ENCODE data around the gene LARP4B.

LARP4B gene

GRCh38 chr10:853017-853416, 78.5 kb downstream of the LARP4B start:
- H3K4me3 ChIP-seq (ENCODE audit: insufficient read depth, low read depth, low read length): no peak overlapping the region
- H3K36me3 ChIP-seq (ENCODE audit: control insufficient read depth, insufficient read depth, low read length): no peaks in the 10 kb centered on the region
- peaks cover 7% of the 10 kb centered on the region for H3K4me1 ChIP-seq (ENCODE audit: control insufficient read depth, insufficient read depth, low read length)
- H3K9me3 ChIP-seq (ENCODE audit: control insufficient read depth, low read length): no peaks in the 10 kb centered on the region
- no peaks in the 10 kb centered on the region for H3K27me3 ChIP-seq (ENCODE audit: control insufficient read depth, insufficient read depth, low read length, poor library complexity, severe bottlenecking)
- H3K27ac ChIP-seq (ENCODE audit: insufficient read depth, low read depth, low read length, poor library complexity, severe bottlenecking): no peak overlapping the region

- Histone ChIP-seq H3K27ac (ENCODE audit: insufficient read depth, low read depth, low read length, poor library complexity, severe bottlenecking) (no peak overlapping the region), H3K9me3 (ENCODE audit: control insufficient read depth, low read length) (no peaks in the 10 kb centered on the region), H3K27me3 (ENCODE audit: control insufficient read depth, insufficient read depth, low read length, poor library complexity, severe bottlenecking) (no peaks in the 10 kb centered on the region), H3K36me3 (ENCODE audit: control insufficient read depth, insufficient read depth, low read length) (no peaks in the 10 kb centered on the region), H3K4me1 (ENCODE audit: control insufficient read depth, insufficient read depth, low read length) (peaks cover 7% of the 10 kb centered on the region), H3K4me3 (ENCODE audit: insufficient read depth, low read depth, low read length) (no peak overlapping the region)
- WGBS, 2 experiments: 94 to 96% methylated on average over 3 of the region's 3 CpGs
Measured at GRCh38 chr10:852386-852785, 79.1 kb downstream of the LARP4B start.

- Histone ChIP-seq H3K27me3 (ENCODE audit: control insufficient read depth, insufficient read depth, low read length, poor library complexity, severe bottlenecking) (no peaks in the 10 kb centered on the region), H3K36me3 (ENCODE audit: control insufficient read depth, insufficient read depth, low read length) (no peaks in the 10 kb centered on the region), H3K4me1 (ENCODE audit: control insufficient read depth, insufficient read depth, low read length) (peaks cover 5% of the 10 kb centered on the region), H3K9me3 (ENCODE audit: control insufficient read depth, low read length) (no peaks in the 10 kb centered on the region), H3K27ac (ENCODE audit: insufficient read depth, low read depth, low read length, poor library complexity, severe bottlenecking) (no peak overlapping the region), H3K4me3 (ENCODE audit: insufficient read depth, low read depth, low read length) (no peak overlapping the region)
- WGBS, 2 experiments: 95 to 97% methylated on average over 4 to 5 of the region's 5 CpGs
Measured at GRCh38 chr10:851901-852300, 79.6 kb downstream of the LARP4B start.

GRCh38 chr10:850093-850492, 81.4 kb downstream of the LARP4B start:
- Histone ChIP-seq H3K27ac (ENCODE audit: insufficient read depth, low read depth, low read length, poor library complexity, severe bottlenecking) (no peak overlapping the region), H3K4me1 (ENCODE audit: control insufficient read depth, insufficient read depth, low read length) (no peaks in the 10 kb centered on the region), H3K4me3 (ENCODE audit: insufficient read depth, low read depth, low read length) (no peak overlapping the region), H3K27me3 (ENCODE audit: control insufficient read depth, insufficient read depth, low read length, poor library complexity, severe bottlenecking) (no peaks in the 10 kb centered on the region), H3K9me3 (ENCODE audit: control insufficient read depth, low read length) (no peaks in the 10 kb centered on the region), H3K36me3 (ENCODE audit: control insufficient read depth, insufficient read depth, low read length) (no peaks in the 10 kb centered on the region)
- 93 to 94% methylated on average over 2 of the region's 2 CpGs for WGBS, 2 experiments

GRCh38 chr10:847868-848267, 83.6 kb downstream of the LARP4B start:
- Histone ChIP-seq H3K27me3 (ENCODE audit: control insufficient read depth, insufficient read depth, low read length, poor library complexity, severe bottlenecking) (no peaks in the 10 kb centered on the region), H3K9me3 (ENCODE audit: control insufficient read depth, low read length) (no peaks in the 10 kb centered on the region), H3K4me1 (ENCODE audit: control insufficient read depth, insufficient read depth, low read length) (no peaks in the 10 kb centered on the region), H3K36me3 (ENCODE audit: control insufficient read depth, insufficient read depth, low read length) (peaks cover 9% of the 10 kb centered on the region), H3K27ac (ENCODE audit: insufficient read depth, low read depth, low read length, poor library complexity, severe bottlenecking) (no peak overlapping the region), H3K4me3 (ENCODE audit: insufficient read depth, low read depth, low read length) (no peak overlapping the region)
- 86 to 90% methylated on average over 7 of the region's 7 CpGs for WGBS, 2 experiments

- 95 to 96% methylated on average over 7 of the region's 7 CpGs for WGBS, 2 experiments
- no peak overlapping the region for H3K4me3 ChIP-seq (ENCODE audit: insufficient read depth, low read depth, low read length)
- no peaks in the 10 kb centered on the region for H3K4me1 ChIP-seq (ENCODE audit: control insufficient read depth, insufficient read depth, low read length)
- peaks cover 19% of the 10 kb centered on the region for H3K36me3 ChIP-seq (ENCODE audit: control insufficient read depth, insufficient read depth, low read length)
- no peaks in the 10 kb centered on the region for H3K27me3 ChIP-seq (ENCODE audit: control insufficient read depth, insufficient read depth, low read length, poor library complexity, severe bottlenecking)
- no peaks in the 10 kb centered on the region for H3K9me3 ChIP-seq (ENCODE audit: control insufficient read depth, low read length)
- H3K27ac ChIP-seq (ENCODE audit: insufficient read depth, low read depth, low read length, poor library complexity, severe bottlenecking): no peak overlapping the region
Measured at GRCh38 chr10:846126-846685, 85.3 kb downstream of the LARP4B start.

- WGBS, 2 experiments: 97 to 100% methylated on average over 3 of the region's 3 CpGs
Measured at GRCh38 chr10:845526-845925, 86.0 kb downstream of the LARP4B start.

GRCh38 chr10:844552-844951, 87.0 kb downstream of the LARP4B start:
- H3K27me3 ChIP-seq (ENCODE audit: control insufficient read depth, insufficient read depth, low read length, poor library complexity, severe bottlenecking): no peaks in the 10 kb centered on the region
- H3K36me3 ChIP-seq (ENCODE audit: control insufficient read depth, insufficient read depth, low read length): peaks cover 25% of the 10 kb centered on the region
- no peaks in the 10 kb centered on the region for H3K4me1 ChIP-seq (ENCODE audit: control insufficient read depth, insufficient read depth, low read length)
- H3K4me3 ChIP-seq (ENCODE audit: insufficient read depth, low read depth, low read length): no peak overlapping the region
- WGBS, 2 experiments: 96 to 97% methylated on average over 7 of the region's 8 CpGs
- H3K27ac ChIP-seq (ENCODE audit: insufficient read depth, low read depth, low read length, poor library complexity, severe bottlenecking): no peak overlapping the region
- H3K9me3 ChIP-seq (ENCODE audit: control insufficient read depth, low read length): no peaks in the 10 kb centered on the region

More at GRCh38 chr10:845526-845925, 86.0 kb downstream of the LARP4B start:
- Histone ChIP-seq H3K27me3 (ENCODE audit: control insufficient read depth, insufficient read depth, low read length, poor library complexity, severe bottlenecking) (no peaks in the 10 kb centered on the region), H3K36me3 (ENCODE audit: control insufficient read depth, insufficient read depth, low read length) (peaks cover 24% of the 10 kb centered on the region), H3K27ac (ENCODE audit: insufficient read depth, low read depth, low read length, poor library complexity, severe bottlenecking) (no peak overlapping the region), H3K9me3 (ENCODE audit: control insufficient read depth, low read length) (no peaks in the 10 kb centered on the region), H3K4me3 (ENCODE audit: insufficient read depth, low read depth, low read length) (no peak overlapping the region), H3K4me1 (ENCODE audit: control insufficient read depth, insufficient read depth, low read length) (no peaks in the 10 kb centered on the region)

GRCh38 chr10:843703-844102, 87.8 kb downstream of the LARP4B start:
- Histone ChIP-seq H3K9me3 (ENCODE audit: control insufficient read depth, low read length) (no peaks in the 10 kb centered on the region), H3K4me1 (ENCODE audit: control insufficient read depth, insufficient read depth, low read length) (no peaks in the 10 kb centered on the region), H3K36me3 (ENCODE audit: control insufficient read depth, insufficient read depth, low read length) (peaks cover 25% of the 10 kb centered on the region), H3K4me3 (ENCODE audit: insufficient read depth, low read depth, low read length) (no peak overlapping the region), H3K27ac (ENCODE audit: insufficient read depth, low read depth, low read length, poor library complexity, severe bottlenecking) (no peak overlapping the region), H3K27me3 (ENCODE audit: control insufficient read depth, insufficient read depth, low read length, poor library complexity, severe bottlenecking) (no peaks in the 10 kb centered on the region)
- WGBS, 2 experiments: 96 to 100% methylated on average over 1 of the region's 1 CpG

GRCh38 chr10:842795-843194, 88.7 kb downstream of the LARP4B start:
- H3K36me3 ChIP-seq (ENCODE audit: control insufficient read depth, insufficient read depth, low read length): peaks cover 25% of the 10 kb centered on the region

GRCh38 chr10:841535-841934, 90.0 kb downstream of the LARP4B start:
- H3K27me3 ChIP-seq (ENCODE audit: control insufficient read depth, insufficient read depth, low read length, poor library complexity, severe bottlenecking): no peaks in the 10 kb centered on the region
- no peak overlapping the region for H3K27ac ChIP-seq (ENCODE audit: insufficient read depth, low read depth, low read length, poor library complexity, severe bottlenecking)
- H3K36me3 ChIP-seq (ENCODE audit: control insufficient read depth, insufficient read depth, low read length): peaks cover 25% of the 10 kb centered on the region
- 89 to 94% methylated on average over 5 of the region's 5 CpGs for WGBS, 2 experiments
- no peaks in the 10 kb centered on the region for H3K4me1 ChIP-seq (ENCODE audit: control insufficient read depth, insufficient read depth, low read length)
- no peaks in the 10 kb centered on the region for H3K9me3 ChIP-seq (ENCODE audit: control insufficient read depth, low read length)
- H3K4me3 ChIP-seq (ENCODE audit: insufficient read depth, low read depth, low read length): no peak overlapping the region

More at GRCh38 chr10:842795-843194, 88.7 kb downstream of the LARP4B start:
- Histone ChIP-seq H3K4me1 (ENCODE audit: control insufficient read depth, insufficient read depth, low read length) (no peaks in the 10 kb centered on the region), H3K27ac (ENCODE audit: insufficient read depth, low read depth, low read length, poor library complexity, severe bottlenecking) (no peak overlapping the region), H3K27me3 (ENCODE audit: control insufficient read depth, insufficient read depth, low read length, poor library complexity, severe bottlenecking) (no peaks in the 10 kb centered on the region), H3K4me3 (ENCODE audit: insufficient read depth, low read depth, low read length) (no peak overlapping the region), H3K9me3 (ENCODE audit: control insufficient read depth, low read length) (no peaks in the 10 kb centered on the region)
- 92 to 97% methylated on average over 6 of the region's 6 CpGs for WGBS, 2 experiments
